ENCODE data around the gene SMIM15.

DNA sequence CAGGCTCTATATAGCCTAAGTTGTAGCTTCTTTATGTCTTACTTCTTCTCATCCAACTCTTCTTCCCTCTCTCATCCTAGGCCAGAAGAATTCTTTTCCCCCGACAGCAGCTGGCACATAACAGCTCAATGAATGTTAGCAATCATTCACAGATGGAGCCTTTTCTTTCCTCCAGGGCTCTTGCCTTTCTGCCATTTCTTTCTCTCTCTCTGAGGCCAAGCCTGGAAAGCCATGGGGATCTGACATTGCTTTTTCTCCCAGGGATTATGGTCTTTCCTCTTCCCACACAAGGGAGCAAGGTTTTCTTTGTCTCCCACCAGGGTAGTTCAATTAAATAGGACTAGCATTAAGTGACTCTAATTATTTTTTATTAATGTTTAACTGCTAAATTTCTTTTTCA, 20.5 kb downstream of the SMIM15 start:
- TF ChIP-seq CTCF (IDR thresholded peaks at IDR 0.05; ENCODE audit: low read length) = no peak
- TF ChIP-seq EZH2 (IDR thresholded peaks at IDR 0.05; ENCODE audit: borderline replicate concordance, low read length) = no peak

Data from OCI-LY1 (cell line).